Measurements from ENCODE around the gene SERGEF.

The SERGEF gene

DNA sequence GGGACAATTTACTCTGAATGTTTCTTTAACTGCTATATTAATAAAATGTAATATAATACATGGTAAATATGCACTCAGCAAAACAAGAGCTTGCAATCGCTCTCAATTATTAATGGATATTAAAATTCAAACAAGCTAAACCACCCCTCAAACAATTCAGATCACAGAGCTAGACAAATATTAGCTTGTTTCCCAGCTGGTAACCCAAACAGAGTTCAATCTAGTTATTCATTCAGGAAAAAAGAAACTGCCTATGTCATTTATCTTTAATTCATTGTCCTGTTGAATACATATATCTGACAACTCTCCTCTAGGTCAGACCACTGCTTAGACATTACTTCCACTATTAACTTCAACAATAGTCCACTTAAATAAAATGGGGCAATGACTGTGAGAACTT is 78.7 kb downstream of the SERGEF start:
- H3K36me3 ChIP-seq = no peaks in the 10 kb centered on the region
- H3K4me3 ChIP-seq (ENCODE audit: low read depth in 1 of 2, low read length in 1 of 2) = no peak overlapping the region
- no peaks in the 10 kb centered on the region for H3K27me3 ChIP-seq
- TF ChIP-seq, protein P1, sequence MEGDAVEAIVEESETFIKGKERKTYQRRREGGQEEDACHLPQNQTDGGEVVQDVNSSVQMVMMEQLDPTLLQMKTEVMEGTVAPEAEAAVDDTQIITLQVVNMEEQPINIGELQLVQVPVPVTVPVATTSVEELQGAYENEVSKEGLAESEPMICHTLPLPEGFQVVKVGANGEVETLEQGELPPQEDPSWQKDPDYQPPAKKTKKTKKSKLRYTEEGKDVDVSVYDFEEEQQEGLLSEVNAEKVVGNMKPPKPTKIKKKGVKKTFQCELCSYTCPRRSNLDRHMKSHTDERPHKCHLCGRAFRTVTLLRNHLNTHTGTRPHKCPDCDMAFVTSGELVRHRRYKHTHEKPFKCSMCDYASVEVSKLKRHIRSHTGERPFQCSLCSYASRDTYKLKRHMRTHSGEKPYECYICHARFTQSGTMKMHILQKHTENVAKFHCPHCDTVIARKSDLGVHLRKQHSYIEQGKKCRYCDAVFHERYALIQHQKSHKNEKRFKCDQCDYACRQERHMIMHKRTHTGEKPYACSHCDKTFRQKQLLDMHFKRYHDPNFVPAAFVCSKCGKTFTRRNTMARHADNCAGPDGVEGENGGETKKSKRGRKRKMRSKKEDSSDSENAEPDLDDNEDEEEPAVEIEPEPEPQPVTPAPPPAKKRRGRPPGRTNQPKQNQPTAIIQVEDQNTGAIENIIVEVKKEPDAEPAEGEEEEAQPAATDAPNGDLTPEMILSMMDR (IDR thresholded peaks at IDR 0.05) = no peak
- H3K27ac ChIP-seq = no peak overlapping the region
- no peaks in the 10 kb centered on the region for H3K4me1 ChIP-seq (ENCODE audit: control insufficient read depth in 1 of 2, insufficient read depth in 1 of 2, low read depth in 1 of 2, low read length in 1 of 2)
- no peaks in the 10 kb centered on the region for H3K9me3 ChIP-seq

DNA sequence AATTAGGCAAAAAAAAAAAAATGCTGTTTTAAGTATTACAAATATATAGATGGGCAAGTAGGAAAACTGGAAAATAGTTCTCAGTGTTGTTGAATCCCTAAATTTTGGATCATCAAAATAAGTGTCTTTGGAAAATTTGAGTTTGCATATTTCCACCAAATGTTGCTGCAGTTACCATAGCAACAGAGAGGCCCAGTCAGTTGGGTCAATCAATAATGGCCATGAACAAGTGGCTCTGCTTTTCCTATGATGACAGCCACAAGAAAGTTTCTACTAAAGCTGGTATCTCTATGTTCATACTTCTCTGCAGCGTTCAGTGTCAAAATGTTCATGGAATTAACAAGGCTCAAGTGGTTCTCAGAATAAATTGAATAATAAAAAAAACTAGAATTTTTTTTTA is 79.1 kb downstream of the SERGEF start:
- TF ChIP-seq, protein P1 (IDR thresholded peaks at IDR 0.05) = no peak
- H3K36me3 ChIP-seq = no peaks in the 10 kb centered on the region
- no peaks in the 10 kb centered on the region for H3K9me3 ChIP-seq
- no peaks in the 10 kb centered on the region for H3K4me1 ChIP-seq (ENCODE audit: control insufficient read depth in 1 of 2, insufficient read depth in 1 of 2, low read depth in 1 of 2, low read length in 1 of 2)
- H3K27ac ChIP-seq = no peak overlapping the region
- no peak overlapping the region for H3K4me3 ChIP-seq (ENCODE audit: low read depth in 1 of 2, low read length in 1 of 2)
- H3K27me3 ChIP-seq = no peaks in the 10 kb centered on the region

DNA sequence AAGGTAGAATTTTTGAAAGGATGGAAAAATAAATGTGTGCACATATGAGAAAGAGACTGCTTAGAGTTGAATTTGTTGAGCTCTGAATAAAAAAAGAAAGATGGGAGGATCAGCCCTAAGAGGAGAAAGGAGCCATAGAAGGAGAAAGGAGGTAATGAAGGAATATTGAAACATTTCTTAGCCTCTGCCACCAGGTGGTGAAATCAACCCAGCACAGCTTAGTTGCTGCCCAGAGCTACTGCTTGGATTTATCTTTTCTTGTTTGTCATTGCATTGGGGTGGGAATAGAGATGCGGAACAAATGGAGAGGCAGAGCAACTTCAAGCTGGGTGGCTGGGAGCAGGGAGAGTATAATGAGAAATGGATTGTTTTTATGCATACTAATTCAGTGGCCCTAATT is 80.4 kb downstream of the SERGEF start:
- Histone ChIP-seq H3K27me3 (no peaks in the 10 kb centered on the region), H3K4me1 (ENCODE audit: control insufficient read depth in 1 of 2, insufficient read depth in 1 of 2, low read depth in 1 of 2, low read length in 1 of 2) (no peaks in the 10 kb centered on the region), H3K9me3 (no peaks in the 10 kb centered on the region), H3K27ac (no peak overlapping the region), H3K4me3 (ENCODE audit: low read depth in 1 of 2, low read length in 1 of 2) (no peak overlapping the region), H3K36me3 (no peaks in the 10 kb centered on the region)
- TF ChIP-seq, protein P1 (IDR thresholded peaks at IDR 0.05) = no peak

DNA sequence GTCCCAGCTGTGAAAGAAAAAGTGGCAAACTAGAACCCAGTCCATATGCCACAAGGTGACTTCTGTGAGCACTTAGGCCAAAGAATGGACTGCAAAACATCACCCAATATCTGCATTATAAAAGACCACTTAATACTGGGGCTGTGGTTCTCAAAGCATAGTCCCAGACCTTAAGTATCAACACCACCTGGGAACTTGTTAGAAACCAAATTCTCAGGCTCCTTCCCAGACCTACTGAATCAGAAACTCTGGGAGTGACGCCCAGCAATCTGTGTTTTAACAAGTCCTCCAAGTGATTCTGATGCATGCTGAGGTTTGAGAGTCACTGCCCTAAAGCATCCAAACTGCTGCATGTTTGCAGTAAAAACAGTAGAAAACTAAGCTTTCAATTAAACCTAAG is 81.3 kb downstream of the SERGEF start:
- TF ChIP-seq, protein P1 (IDR thresholded peaks at IDR 0.05) = no peak
- no peak overlapping the region for H3K27ac ChIP-seq
- no peak overlapping the region for H3K4me3 ChIP-seq (ENCODE audit: low read depth in 1 of 2, low read length in 1 of 2)
- no peaks in the 10 kb centered on the region for H3K27me3 ChIP-seq
- H3K4me1 ChIP-seq (ENCODE audit: control insufficient read depth in 1 of 2, insufficient read depth in 1 of 2, low read depth in 1 of 2, low read length in 1 of 2) = no peaks in the 10 kb centered on the region
- H3K36me3 ChIP-seq = no peaks in the 10 kb centered on the region
- no peaks in the 10 kb centered on the region for H3K9me3 ChIP-seq

DNA sequence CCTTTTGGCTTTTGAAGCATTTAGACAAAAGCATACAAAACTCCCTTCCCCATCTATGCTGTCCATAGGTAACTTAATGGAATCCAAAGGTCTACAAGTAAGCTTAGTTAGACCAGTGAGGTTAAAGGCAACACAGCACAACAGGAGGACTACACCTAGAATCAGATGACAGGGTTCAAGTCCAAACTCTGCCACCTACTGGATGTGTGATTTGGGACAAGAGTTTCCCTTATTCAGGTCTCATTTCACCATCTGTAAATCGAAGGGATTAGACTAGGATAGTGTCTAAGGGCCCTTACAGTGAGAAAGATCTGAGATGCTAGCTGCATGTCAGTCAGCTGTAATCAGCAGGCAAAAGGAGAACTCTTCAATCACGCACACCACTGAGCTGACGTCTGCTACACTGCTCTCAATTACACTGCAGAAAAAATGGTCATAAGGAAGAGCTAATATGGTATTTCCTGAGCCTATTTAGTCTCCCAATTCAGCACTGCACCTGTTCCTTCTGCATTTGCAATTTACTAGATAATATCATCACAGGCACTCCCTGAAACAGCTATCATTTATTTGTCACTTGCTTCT is 82.2 kb downstream of the SERGEF start:
- TF ChIP-seq, protein P1 (IDR thresholded peaks at IDR 0.05) = no peak
- Histone ChIP-seq H3K4me1 (ENCODE audit: control insufficient read depth in 1 of 2, insufficient read depth in 1 of 2, low read depth in 1 of 2, low read length in 1 of 2) (no peaks in the 10 kb centered on the region), H3K27me3 (no peaks in the 10 kb centered on the region), H3K9me3 (no peaks in the 10 kb centered on the region), H3K27ac (no peak overlapping the region), H3K36me3 (no peaks in the 10 kb centered on the region), H3K4me3 (ENCODE audit: low read depth in 1 of 2, low read length in 1 of 2) (no peak overlapping the region)

DNA sequence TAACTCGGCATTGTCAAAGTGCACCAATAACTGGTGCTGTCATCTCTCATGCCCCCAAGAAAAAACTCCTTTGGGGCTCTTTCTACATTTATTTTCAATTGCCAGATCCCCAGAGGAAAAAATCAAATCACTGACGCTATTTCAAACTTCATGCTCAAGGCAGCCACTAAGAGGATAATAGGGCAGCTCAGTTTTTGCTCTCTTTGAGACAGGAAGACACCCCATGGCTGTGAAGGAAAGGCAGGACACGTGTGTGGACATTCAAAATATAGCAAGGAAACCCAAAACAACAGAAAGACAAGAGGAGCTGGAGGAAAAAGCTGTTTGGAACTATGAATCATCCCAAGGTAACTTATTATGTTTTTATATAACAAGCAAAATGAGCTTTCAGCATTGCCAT is 83.7 kb downstream of the SERGEF start:
- TF ChIP-seq, protein P1 (IDR thresholded peaks at IDR 0.05) = no peak
- no peaks in the 10 kb centered on the region for H3K27me3 ChIP-seq
- no peak overlapping the region for H3K27ac ChIP-seq

More for the DNA sequence above, 83.7 kb downstream of the SERGEF start:
- no peaks in the 10 kb centered on the region for H3K9me3 ChIP-seq
- H3K36me3 ChIP-seq = no peaks in the 10 kb centered on the region
- no peaks in the 10 kb centered on the region for H3K4me1 ChIP-seq (ENCODE audit: control insufficient read depth in 1 of 2, insufficient read depth in 1 of 2, low read depth in 1 of 2, low read length in 1 of 2)
- H3K4me3 ChIP-seq (ENCODE audit: low read depth in 1 of 2, low read length in 1 of 2) = no peak overlapping the region
